ENCODE measurements around the gene TPCN1.

Gene TPCN1

GRCh38 chr12:113262710-113263109, 41.4 kb downstream of the TPCN1 start:
- CTCF ChIA-PET = no interaction called here
- no peak for DNase-seq (ENCODE audit: low spot score)

GRCh38 chr12:113263431-113263963, 42.2 kb downstream of the TPCN1 start:
- TF ChIP-seq CTCF (conservative IDR thresholded peaks at IDR 0.05; ENCODE audit: low read depth) = no peak
- ChIA-PET CTCF (no interaction called here), POLR2A (ENCODE audit: low non-redundant PET) (no interaction called here)
- DNase-seq (ENCODE audit: low spot score) = no peak
- H3K27ac ChIP-seq = no peak overlapping the region

More at GRCh38 chr12:113262710-113263109, 41.4 kb downstream of the TPCN1 start:
- TF ChIP-seq CTCF (conservative IDR thresholded peaks at IDR 0.05; ENCODE audit: low read depth) = no peak
- POLR2A ChIA-PET (ENCODE audit: low non-redundant PET) = no interaction called here
- H3K27ac ChIP-seq = no peak overlapping the region

- no peak for DNase-seq (ENCODE audit: low spot score)
- peak overlapping the region; percentile 2; the same call in 1 of the 2 replicates for H3K27ac ChIP-seq
- no peak for TF ChIP-seq CTCF (conservative IDR thresholded peaks at IDR 0.05; ENCODE audit: low read depth)
- CTCF ChIA-PET = no interaction called here
- POLR2A ChIA-PET (ENCODE audit: low non-redundant PET) = no interaction called here
Observed at GRCh38 chr12:113266106-113266895, 45.0 kb downstream of the TPCN1 start.

- ChIA-PET CTCF (no interaction called here), POLR2A (ENCODE audit: low non-redundant PET) (no interaction called here)
- no peak for TF ChIP-seq CTCF (conservative IDR thresholded peaks at IDR 0.05; ENCODE audit: low read depth)
- DNase-seq (ENCODE audit: low spot score) = no peak
- no peak overlapping the region for H3K27ac ChIP-seq
Observed at GRCh38 chr12:113267621-113268020, 46.4 kb downstream of the TPCN1 start.

- POLR2A ChIA-PET (ENCODE audit: low non-redundant PET) = no interaction called here
Observed at GRCh38 chr12:113268136-113268535, 46.9 kb downstream of the TPCN1 start.

GRCh38 chr12:113268621-113269020, 47.4 kb downstream of the TPCN1 start:
- TF ChIP-seq CTCF (conservative IDR thresholded peaks at IDR 0.05; ENCODE audit: low read depth) = no peak
- ChIA-PET CTCF (interaction anchor here (0.7 kb wide), 1 partner anchor 60 kb away, joined by 3 read pairs; no protein-coding TSS in a partner anchor), POLR2A (ENCODE audit: low non-redundant PET) (no interaction called here)
- no peak for DNase-seq (ENCODE audit: low spot score)
- no peak overlapping the region for H3K27ac ChIP-seq

More at GRCh38 chr12:113268136-113268535, 46.9 kb downstream of the TPCN1 start:
- H3K27ac ChIP-seq = no peak overlapping the region
- no peak for DNase-seq (ENCODE audit: low spot score)
- no peak for TF ChIP-seq CTCF (conservative IDR thresholded peaks at IDR 0.05; ENCODE audit: low read depth)
- CTCF ChIA-PET = no interaction called here
